Activated CD4-positive, alpha-beta memory T cell treated with anti-CD3 and anti-CD28 coated beads, Interleukin-2, amount 10 ng/mL, durations not matched to agents 7 days and 5 days (primary cell): ENCODE measurements around the gene PDZD4. TPM values are rescaled to one million over a fixed set of nuclear protein-coding genes. Genes with fewer than 3 reads are reported as not detected.
A peak's percentile ranks its signal among the peaks of the same experiment; 100 is the strongest.

Experiments used
- CTCF ChIA-PET: fragments of 350-600 bp; sonication (Branson Sonifier 250); formaldehyde crosslinking; loops from one replicate; lab custom pipeline; 2021; ENCODE audit warnings: antibody characterized with exemption, inconsistent platforms; lab: Charles Lee
- POLR2A ChIA-PET: fragments of 350-600 bp; sonication (Branson Sonifier 250); formaldehyde crosslinking; loops from one replicate; lab custom pipeline; 2021; ENCODE audit warnings: antibody characterized with exemption; lab: Charles Lee
- DNase-seq: peaks from one replicate; pipeline ENCODE4 v3.0.0-alpha.2; 2020
- H3K27ac Mint-ChIP-seq: one replicate; pipeline ENCODE4 v1.8.0; 2021; ENCODE audit warnings: mild to moderate bottlenecking, mixed read lengths
- H3K27me3 Mint-ChIP-seq: one replicate; pipeline ENCODE4 v1.8.0; 2021; ENCODE audit warnings: mixed read lengths
- H3K36me3 Mint-ChIP-seq: one replicate; pipeline ENCODE4 v1.8.0; 2021; ENCODE audit warnings: low read depth, mixed read lengths
- H3K4me1 Mint-ChIP-seq: one replicate; pipeline ENCODE4 v1.8.0; 2021; ENCODE audit warnings: mixed read lengths
- H3K4me3 Mint-ChIP-seq: one replicate; pipeline ENCODE4 v1.8.0; 2021; ENCODE audit warnings: mild to moderate bottlenecking, mixed read lengths
- H3K9me3 Mint-ChIP-seq: one replicate; pipeline ENCODE4 v1.8.0; 2021; ENCODE audit warnings: mixed read lengths
- total RNA-seq, 2 experiments: library from RNA; stranded (reverse); gene quantifications; one replicate each; pipeline ENCODE4 v1.2.3, GENCODE V29; 2021

Gene PDZD4
- total RNA-seq, 2 experiments from 2014 or later, result 0.88 to 1.1 TPM

GRCh38 chrX:153844509-153845082 lies 14.3 kb upstream of the PDZD4 start:
- Mint-ChIP-seq H3K36me3 (no peaks in the 10 kb centered on the region), H3K4me3 (no peak overlapping the region), H3K27me3 (peaks cover 16% of the 10 kb centered on the region), H3K9me3 (no peaks in the 10 kb centered on the region), H3K4me1 (no peaks in the 10 kb centered on the region), H3K27ac (no peak overlapping the region)
- no peak for DNase-seq
- ChIA-PET CTCF (no interaction called here), POLR2A (no interaction called here)

GRCh38 chrX:153836921-153837320 lies 6.6 kb upstream of the PDZD4 start:
- H3K27ac Mint-ChIP-seq, result no peak overlapping the region
- POLR2A ChIA-PET, result interaction anchor here (0.6 kb wide), 1 partner anchor 181 kb away, joined by 3 read pairs; no protein-coding TSS in a partner anchor
- H3K4me3 Mint-ChIP-seq, result no peak overlapping the region
- no peaks in the 10 kb centered on the region for H3K4me1 Mint-ChIP-seq
- CTCF ChIA-PET, result no interaction called here
- H3K9me3 Mint-ChIP-seq, result no peaks in the 10 kb centered on the region
- H3K27me3 Mint-ChIP-seq, result peaks cover 22% of the 10 kb centered on the region
- no peaks in the 10 kb centered on the region for H3K36me3 Mint-ChIP-seq
- no peak for DNase-seq

GRCh38 chrX:153832728-153833127 lies 2.4 kb upstream of the PDZD4 start:
- Mint-ChIP-seq H3K9me3 (no peaks in the 10 kb centered on the region), H3K4me3 (no peak overlapping the region), H3K36me3 (no peaks in the 10 kb centered on the region), H3K4me1 (peaks cover 2% of the 10 kb centered on the region), H3K27ac (no peak overlapping the region), H3K27me3 (peaks cover 24% of the 10 kb centered on the region)
- POLR2A ChIA-PET, result no interaction called here
- CTCF ChIA-PET, result no interaction called here
- no peak for DNase-seq

GRCh38 chrX:153831429-153832150 lies 1.2 kb upstream of the PDZD4 start:
- Mint-ChIP-seq H3K4me3 (peak overlapping the region; percentile 21), H3K36me3 (no peaks in the 10 kb centered on the region), H3K27me3 (peaks cover 35% of the 10 kb centered on the region), H3K27ac (no peak overlapping the region), H3K4me1 (peaks cover 9% of the 10 kb centered on the region), H3K9me3 (no peaks in the 10 kb centered on the region)
- DNase-seq, result no peak
- CTCF ChIA-PET, result no interaction called here
- POLR2A ChIA-PET, result no interaction called here

- H3K36me3 Mint-ChIP-seq, result no peaks in the 10 kb centered on the region
- POLR2A ChIA-PET, result no interaction called here
- CTCF ChIA-PET, result no interaction called here
- DNase-seq, result no peak
- peaks cover 9% of the 10 kb centered on the region for H3K4me1 Mint-ChIP-seq
- H3K9me3 Mint-ChIP-seq, result no peaks in the 10 kb centered on the region
- H3K4me3 Mint-ChIP-seq, result no peak overlapping the region
- H3K27ac Mint-ChIP-seq, result no peak overlapping the region
- peaks cover 35% of the 10 kb centered on the region for H3K27me3 Mint-ChIP-seq
Measured at GRCh38 chrX:153830640-153831428, 490 bp upstream of the PDZD4 start.

GRCh38 chrX:153829549-153829798 lies 870 bp downstream of the PDZD4 start:
- Mint-ChIP-seq H3K4me1 (peaks cover 9% of the 10 kb centered on the region), H3K4me3 (no peak overlapping the region), H3K27ac (no peak overlapping the region), H3K27me3 (peaks cover 32% of the 10 kb centered on the region), H3K36me3 (no peaks in the 10 kb centered on the region), H3K9me3 (no peaks in the 10 kb centered on the region)
- DNase-seq, result no peak
- ChIA-PET POLR2A (no interaction called here), CTCF (no interaction called here)

GRCh38 chrX:153828723-153829548 lies 1.4 kb downstream of the PDZD4 start:
- H3K27me3 Mint-ChIP-seq, result peaks cover 32% of the 10 kb centered on the region
- H3K9me3 Mint-ChIP-seq, result no peaks in the 10 kb centered on the region
- POLR2A ChIA-PET, result no interaction called here
- no peak overlapping the region for H3K4me3 Mint-ChIP-seq
- H3K36me3 Mint-ChIP-seq, result no peaks in the 10 kb centered on the region
- DNase-seq, result no peak
- peaks cover 9% of the 10 kb centered on the region for H3K4me1 Mint-ChIP-seq
- CTCF ChIA-PET, result no interaction called here
- H3K27ac Mint-ChIP-seq, result no peak overlapping the region

GRCh38 chrX:153828308-153828707 lies 2.0 kb downstream of the PDZD4 start:
- POLR2A ChIA-PET, result no interaction called here
- Mint-ChIP-seq H3K4me3 (no peak overlapping the region), H3K27ac (no peak overlapping the region), H3K4me1 (peaks cover 9% of the 10 kb centered on the region), H3K9me3 (no peaks in the 10 kb centered on the region), H3K36me3 (no peaks in the 10 kb centered on the region), H3K27me3 (peaks cover 35% of the 10 kb centered on the region)
- CTCF ChIA-PET, result no interaction called here
- no peak for DNase-seq

- Mint-ChIP-seq H3K27ac (no peak overlapping the region), H3K4me1 (peaks cover 9% of the 10 kb centered on the region), H3K27me3 (peaks cover 32% of the 10 kb centered on the region), H3K36me3 (no peaks in the 10 kb centered on the region), H3K4me3 (no peak overlapping the region), H3K9me3 (no peaks in the 10 kb centered on the region)
- DNase-seq, result no peak
- CTCF ChIA-PET, result no interaction called here
- POLR2A ChIA-PET, result interaction anchor here (0.6 kb wide), 1 partner anchor 846 kb away, joined by 3 read pairs; no protein-coding TSS in a partner anchor
Measured at GRCh38 chrX:153827903-153828302, 2.4 kb downstream of the PDZD4 start.

- peaks cover 17% of the 10 kb centered on the region for H3K4me1 Mint-ChIP-seq
- ChIA-PET CTCF (no interaction called here), POLR2A (interaction anchor here (0.6 kb wide), 1 partner anchor 845 kb away, joined by 3 read pairs; no protein-coding TSS in a partner anchor)
- H3K27ac Mint-ChIP-seq, result no peak overlapping the region
- H3K9me3 Mint-ChIP-seq, result no peaks in the 10 kb centered on the region
- no peaks in the 10 kb centered on the region for H3K36me3 Mint-ChIP-seq
- peaks cover 29% of the 10 kb centered on the region for H3K27me3 Mint-ChIP-seq
- H3K4me3 Mint-ChIP-seq, result no peak overlapping the region
- no peak for DNase-seq
Measured at GRCh38 chrX:153827016-153827415, 3.3 kb downstream of the PDZD4 start.

- Mint-ChIP-seq H3K4me3 (no peak overlapping the region), H3K9me3 (no peaks in the 10 kb centered on the region), H3K27ac (no peak overlapping the region), H3K27me3 (peaks cover 20% of the 10 kb centered on the region), H3K4me1 (peaks cover 31% of the 10 kb centered on the region), H3K36me3 (no peaks in the 10 kb centered on the region)
- POLR2A ChIA-PET, result no interaction called here
- DNase-seq, result no peak
- CTCF ChIA-PET, result no interaction called here
Measured at GRCh38 chrX:153825042-153825441, 5.3 kb downstream of the PDZD4 start.

- H3K9me3 Mint-ChIP-seq, result no peaks in the 10 kb centered on the region
- H3K27ac Mint-ChIP-seq, result no peak overlapping the region
- H3K4me1 Mint-ChIP-seq, result peaks cover 31% of the 10 kb centered on the region
- peaks cover 19% of the 10 kb centered on the region for H3K27me3 Mint-ChIP-seq
- ChIA-PET POLR2A (no interaction called here), CTCF (no interaction called here)
- no peak for DNase-seq
- no peak overlapping the region for H3K4me3 Mint-ChIP-seq
- no peaks in the 10 kb centered on the region for H3K36me3 Mint-ChIP-seq
Measured at GRCh38 chrX:153824348-153824747, 6.0 kb downstream of the PDZD4 start.

GRCh38 chrX:153821066-153821465 lies 9.3 kb downstream of the PDZD4 start:
- Mint-ChIP-seq H3K27ac (no peak overlapping the region), H3K4me3 (no peak overlapping the region), H3K9me3 (no peaks in the 10 kb centered on the region), H3K36me3 (no peaks in the 10 kb centered on the region), H3K4me1 (peaks cover 38% of the 10 kb centered on the region), H3K27me3 (peaks cover 9% of the 10 kb centered on the region)
- no peak for DNase-seq
- ChIA-PET CTCF (no interaction called here), POLR2A (no interaction called here)
